Keratinocyte (primary cell): Measurements from ENCODE around the gene AKAP10. TPM values are rescaled to one million over a fixed set of nuclear protein-coding genes. Genes with fewer than 3 reads are reported as not detected.

Source experiments
- DNase-seq: peaks from one replicate; pipeline ENCODE4 v3.0.0-alpha.2; 2011; ENCODE audit warnings: low read depth, missing footprints, low spot score
- FAIRE-seq: peaks from 2 replicates; lab custom pipeline; 2011; peaks lifted over from hg19 to GRCh38; lab: Jason Lieb, UNC
- H2AFZ ChIP-seq: 2 replicates; pipeline ENCODE4 v1.6.0; 2012; ENCODE audit warnings: low read length, control low read depth, inconsistent platforms; ENCODE audit not compliant: control insufficient read depth
- H3K27ac ChIP-seq: 2 replicates; pipeline ENCODE4 v1.5.1; 2011; ENCODE audit warnings: low read length; ENCODE audit not compliant: control insufficient read depth, insufficient read depth
- H3K27me3 ChIP-seq: 3 replicates; pipeline ENCODE4 v1.6.0; 2011; ENCODE audit warnings: low read length; ENCODE audit not compliant: control insufficient read depth, insufficient read depth; ENCODE audit errors: extremely low read depth
- H3K36me3 ChIP-seq, 2 experiments: 2 replicates in 1 of 2; 3 replicates in 1 of 2; pipeline ENCODE4 v1.5.1; 2011; ENCODE audit warnings: low read length in 2 of 2, mild to moderate bottlenecking in 1 of 2; ENCODE audit not compliant: control insufficient read depth in 2 of 2, insufficient read depth in 2 of 2; ENCODE audit errors: extremely low read depth in 1 of 2
- H3K4me1 ChIP-seq: 3 replicates; pipeline ENCODE4 v1.5.1; 2011; ENCODE audit warnings: low read length; ENCODE audit not compliant: control insufficient read depth, insufficient read depth; ENCODE audit errors: extremely low read depth
- H3K4me2 ChIP-seq: 3 replicates; pipeline ENCODE4 v1.6.0; 2011; ENCODE audit warnings: low read depth, low read length; ENCODE audit not compliant: control insufficient read depth, insufficient read depth; ENCODE audit errors: extremely low read depth
- H3K4me3 ChIP-seq, 3 experiments: fragments of 200-600 bp in 1 of 3; sonication (generic) in 1 of 3; 2 replicates in 2 of 3; 3 replicates in 1 of 3; pipeline ENCODE4 v1.5.1; 2011 to 2016; ENCODE audit warnings: low read length in 3 of 3, mild to moderate bottlenecking in 3 of 3, control low read depth in 2 of 3, inconsistent platforms in 1 of 3, low read depth in 1 of 3, mixed read lengths in 1 of 3, mixed run types in 1 of 3, moderate library complexity in 1 of 3; ENCODE audit not compliant: control insufficient read depth in 2 of 3, insufficient read depth in 2 of 3; ENCODE audit errors: extremely low read depth in 1 of 3
- H3K79me2 ChIP-seq: 2 replicates; pipeline ENCODE4 v1.6.0; 2012; ENCODE audit warnings: low read length; ENCODE audit not compliant: control insufficient read depth, insufficient read depth
- H3K9ac ChIP-seq: 3 replicates; pipeline ENCODE4 v1.6.0; 2011; ENCODE audit warnings: low read length; ENCODE audit not compliant: control insufficient read depth, insufficient read depth; ENCODE audit errors: extremely low read depth
- H3K9me1 ChIP-seq: 3 replicates; pipeline ENCODE4 v1.6.0; 2011; ENCODE audit warnings: low read length; ENCODE audit not compliant: control insufficient read depth, insufficient read depth; ENCODE audit errors: extremely low read depth
- H3K9me3 ChIP-seq: 2 replicates; pipeline ENCODE4 v1.5.1; 2012; ENCODE audit warnings: low read depth, low read length; ENCODE audit not compliant: control insufficient read depth
- H4K20me1 ChIP-seq: 3 replicates; pipeline ENCODE4 v1.6.0; 2011; ENCODE audit warnings: low read length; ENCODE audit not compliant: control insufficient read depth, insufficient read depth; ENCODE audit errors: extremely low read depth
- EZH2 ChIP-seq: IDR thresholded peaks from one replicate; pipeline ENCODE4 v1.6.1; 2012; ENCODE audit warnings: inconsistent platforms, mild to moderate bottlenecking, low read length, moderate library complexity
- dilution Hi-C: fragments of 300-500 bp; cut with MboI; formaldehyde crosslinking; loops from one replicate; pipeline ENCODE4 v1.7.0; 2020; ENCODE audit warnings: low sequenced_read_pairs; ENCODE audit not compliant: extremely low pct_ligation_motif_present
- polyA plus RNA-seq, 5 experiments: library from polyadenylated mRNA; depleted of rRNA in 3 of 5; stranded (reverse) in 3 of 5; stranded (forward) in 1 of 5; unstranded in 1 of 5; fragments of >200 nt; gene quantifications; 1 replicate in 1 of 5; 2 replicates in 3 of 5; 3 replicates in 1 of 5; pipeline versions ENCODE4 v1.2.1 to v1.2.3, GENCODE V29; 2011 to 2012; ENCODE audit warnings: missing spikeins in 2 of 5, low read depth in 1 of 5, low replicate concordance in 1 of 5
- TF ChIP-seq, protein P1 (sequence below), 3 experiments: IDR thresholded peaks in 1 of 3; conservative IDR thresholded peaks in 1 of 3; optimal IDR thresholded peaks in 1 of 3; 2 replicates in 2 of 3; 3 replicates in 1 of 3; pipeline versions ENCODE3 to v1.5.1; 2011; ENCODE audit warnings: low read length in 3 of 3, mild to moderate bottlenecking in 3 of 3, moderate library complexity in 2 of 3, control low read depth in 1 of 3, inconsistent platforms in 1 of 3; ENCODE audit not compliant: insufficient read depth in 2 of 3; ENCODE audit errors: extremely low read depth in 1 of 3

The AKAP10 gene
- polyA plus RNA-seq, 1 donor (not counting 4 experiments of a cell fraction or from before 2014, with no cell fraction given), result 30.8 TPM

DNA sequence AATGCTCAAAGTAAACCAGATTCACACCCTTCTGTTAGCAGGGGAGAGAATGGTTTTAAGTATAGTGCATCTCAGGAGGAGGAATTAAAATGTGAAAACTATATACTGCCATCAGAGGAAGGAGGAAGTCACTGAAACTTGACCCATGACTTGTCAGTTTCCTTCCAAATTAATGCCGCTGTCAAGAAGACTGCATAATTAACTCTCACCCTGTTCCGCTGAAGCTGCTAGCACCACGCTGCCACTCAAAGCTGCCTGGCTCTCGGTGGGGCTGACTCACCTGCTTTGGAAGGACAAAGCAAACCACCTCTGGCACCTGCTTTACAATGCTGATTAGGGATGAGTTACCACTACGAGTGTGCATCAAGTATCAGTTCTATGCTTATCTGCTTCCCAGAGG is 72.1 kb downstream of the AKAP10 start:
- H3K4me2 ChIP-seq, result no peak overlapping the region
- TF ChIP-seq, protein P1, sequence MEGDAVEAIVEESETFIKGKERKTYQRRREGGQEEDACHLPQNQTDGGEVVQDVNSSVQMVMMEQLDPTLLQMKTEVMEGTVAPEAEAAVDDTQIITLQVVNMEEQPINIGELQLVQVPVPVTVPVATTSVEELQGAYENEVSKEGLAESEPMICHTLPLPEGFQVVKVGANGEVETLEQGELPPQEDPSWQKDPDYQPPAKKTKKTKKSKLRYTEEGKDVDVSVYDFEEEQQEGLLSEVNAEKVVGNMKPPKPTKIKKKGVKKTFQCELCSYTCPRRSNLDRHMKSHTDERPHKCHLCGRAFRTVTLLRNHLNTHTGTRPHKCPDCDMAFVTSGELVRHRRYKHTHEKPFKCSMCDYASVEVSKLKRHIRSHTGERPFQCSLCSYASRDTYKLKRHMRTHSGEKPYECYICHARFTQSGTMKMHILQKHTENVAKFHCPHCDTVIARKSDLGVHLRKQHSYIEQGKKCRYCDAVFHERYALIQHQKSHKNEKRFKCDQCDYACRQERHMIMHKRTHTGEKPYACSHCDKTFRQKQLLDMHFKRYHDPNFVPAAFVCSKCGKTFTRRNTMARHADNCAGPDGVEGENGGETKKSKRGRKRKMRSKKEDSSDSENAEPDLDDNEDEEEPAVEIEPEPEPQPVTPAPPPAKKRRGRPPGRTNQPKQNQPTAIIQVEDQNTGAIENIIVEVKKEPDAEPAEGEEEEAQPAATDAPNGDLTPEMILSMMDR (optimal IDR thresholded peaks at IDR 0.05 in 1 of 3, IDR thresholded peaks at IDR 0.05 in 1 of 3, conservative IDR thresholded peaks at IDR 0.05 in 1 of 3; ENCODE audit: extremely low read depth in 1 of 3, insufficient read depth in 2 of 3, low read length in 3 of 3), result no peak
- no peak for TF ChIP-seq EZH2
- H3K4me1 ChIP-seq, result no peaks in the 10 kb centered on the region
- H3K27ac ChIP-seq, result no peak overlapping the region
- H3K9me1 ChIP-seq, result no peaks in the 10 kb centered on the region
- no peaks in the 10 kb centered on the region for H3K9me3 ChIP-seq
- FAIRE-seq (no peak), DNase-seq (no peak)
- H2AFZ ChIP-seq, result no peak overlapping the region
- H3K9ac ChIP-seq, result no peak overlapping the region
- no peaks in the 10 kb centered on the region for H3K27me3 ChIP-seq
- H3K79me2 ChIP-seq, result no peaks in the 10 kb centered on the region
- dilution Hi-C loops, result no loop called here
- no peaks in the 10 kb centered on the region for H4K20me1 ChIP-seq
- peaks cover 16 to 30% of the 10 kb centered on the region in 2 experiments for H3K36me3 ChIP-seq
- H3K4me3 ChIP-seq, result no peak overlapping the region

DNA sequence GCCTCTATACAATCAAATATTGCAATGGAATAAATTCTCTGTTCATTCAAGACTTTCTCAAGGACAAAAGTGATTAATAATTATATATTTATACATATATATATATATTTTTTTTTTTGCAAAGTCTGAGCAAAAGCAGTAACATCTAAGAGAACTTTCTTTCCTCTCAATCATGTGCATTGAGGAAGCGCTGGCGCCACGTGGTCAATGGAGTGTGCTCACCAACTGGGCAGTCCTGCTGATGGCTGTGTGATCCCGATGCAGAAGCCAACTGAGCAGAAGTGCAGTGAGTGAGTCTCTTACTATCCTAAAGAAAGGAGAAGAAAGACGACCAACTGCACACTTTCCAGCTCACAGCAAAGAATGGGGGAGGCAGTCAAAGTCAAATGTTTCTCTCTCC is 72.7 kb downstream of the AKAP10 start:
- no peaks in the 10 kb centered on the region for H3K4me1 ChIP-seq
- TF ChIP-seq EZH2, result no peak
- TF ChIP-seq, protein P1 (optimal IDR thresholded peaks at IDR 0.05 in 1 of 3, IDR thresholded peaks at IDR 0.05 in 1 of 3, conservative IDR thresholded peaks at IDR 0.05 in 1 of 3; ENCODE audit: extremely low read depth in 1 of 3, insufficient read depth in 2 of 3, low read length in 3 of 3), result no peak
- H3K27me3 ChIP-seq, result no peaks in the 10 kb centered on the region
- no peaks in the 10 kb centered on the region for H3K9me3 ChIP-seq
- peaks cover 17 to 27% of the 10 kb centered on the region in 2 experiments for H3K36me3 ChIP-seq
- no peaks in the 10 kb centered on the region for H3K9me1 ChIP-seq
- no peak overlapping the region for H3K4me3 ChIP-seq
- H2AFZ ChIP-seq, result no peak overlapping the region
- H4K20me1 ChIP-seq, result no peaks in the 10 kb centered on the region
- no peak for FAIRE-seq
- no peaks in the 10 kb centered on the region for H3K79me2 ChIP-seq
- DNase-seq, result no peak
- no peak overlapping the region for H3K27ac ChIP-seq
- dilution Hi-C loops, result no loop called here
- no peak overlapping the region for H3K9ac ChIP-seq
- no peak overlapping the region for H3K4me2 ChIP-seq
